Measurements from ENCODE around the gene GRAMD1A.
"Not testable (repeated sequence)": the region's sequence is repeated elsewhere in the genome, so short reads cannot be mapped to it uniquely, and the experiment has no call there.

The GRAMD1A gene

GRCh38 chr19:35050662-35051061 is 50.5 kb downstream of the GRAMD1A start:
- not testable (repeated sequence) for H3K4me1 Mint-ChIP-seq; ATAC-seq; DNase-seq; H3K27me3 Mint-ChIP-seq; H3K27ac Mint-ChIP-seq; H3K9me3 Mint-ChIP-seq; H3K4me3 Mint-ChIP-seq; H3K36me3 Mint-ChIP-seq (ENCODE audit: low read depth)

GRCh38 chr19:35051268-35051667 is 51.1 kb downstream of the GRAMD1A start:
- H3K4me1 Mint-ChIP-seq; H3K9me3 Mint-ChIP-seq; H3K27me3 Mint-ChIP-seq; DNase-seq; H3K36me3 Mint-ChIP-seq (ENCODE audit: low read depth); H3K4me3 Mint-ChIP-seq; H3K27ac Mint-ChIP-seq; ATAC-seq: not testable (repeated sequence)

- H3K27me3 Mint-ChIP-seq = peaks cover 4% of the 10 kb centered on the region
- no peak overlapping the region for H3K4me3 Mint-ChIP-seq
- H3K36me3 Mint-ChIP-seq (ENCODE audit: low read depth) = no peaks in the 10 kb centered on the region
- no peak for ATAC-seq
- no peaks in the 10 kb centered on the region for H3K4me1 Mint-ChIP-seq
- no peaks in the 10 kb centered on the region for H3K9me3 Mint-ChIP-seq
- H3K27ac Mint-ChIP-seq = no peak overlapping the region
- DNase-seq = no peak
Measured at GRCh38 chr19:35051796-35052195, 51.7 kb downstream of the GRAMD1A start.

GRCh38 chr19:35052599-35053190 is 52.6 kb downstream of the GRAMD1A start:
- H3K27ac Mint-ChIP-seq = no peak overlapping the region
- DNase-seq = no peak
- H3K4me1 Mint-ChIP-seq = no peaks in the 10 kb centered on the region
- H3K4me3 Mint-ChIP-seq = no peak overlapping the region
- no peaks in the 10 kb centered on the region for H3K36me3 Mint-ChIP-seq (ENCODE audit: low read depth)
- no peak for ATAC-seq
- H3K27me3 Mint-ChIP-seq = peaks cover 4% of the 10 kb centered on the region
- H3K9me3 Mint-ChIP-seq = no peaks in the 10 kb centered on the region

- DNase-seq = no peak
- ATAC-seq = no peak
- H3K27me3 Mint-ChIP-seq = peaks cover 4% of the 10 kb centered on the region
- no peaks in the 10 kb centered on the region for H3K4me1 Mint-ChIP-seq
- no peaks in the 10 kb centered on the region for H3K36me3 Mint-ChIP-seq (ENCODE audit: low read depth)
- H3K27ac Mint-ChIP-seq = no peak overlapping the region
- no peaks in the 10 kb centered on the region for H3K9me3 Mint-ChIP-seq
- no peak overlapping the region for H3K4me3 Mint-ChIP-seq
Measured at GRCh38 chr19:35053667-35054293, 53.7 kb downstream of the GRAMD1A start.

- Mint-ChIP-seq H3K9me3 (no peaks in the 10 kb centered on the region), H3K27me3 (peaks cover 4% of the 10 kb centered on the region), H3K27ac (no peak overlapping the region), H3K4me1 (no peaks in the 10 kb centered on the region), H3K4me3 (no peak overlapping the region), H3K36me3 (ENCODE audit: low read depth) (no peaks in the 10 kb centered on the region)
- DNase-seq (no peak), ATAC-seq (no peak)
Measured at GRCh38 chr19:35054626-35055025, 54.5 kb downstream of the GRAMD1A start.

- Mint-ChIP-seq H3K36me3 (ENCODE audit: low read depth) (no peaks in the 10 kb centered on the region), H3K27ac (no peak overlapping the region), H3K4me3 (no peak overlapping the region), H3K9me3 (no peaks in the 10 kb centered on the region), H3K27me3 (peaks cover 4% of the 10 kb centered on the region), H3K4me1 (no peaks in the 10 kb centered on the region)
- no peak for ATAC-seq
- DNase-seq = no peak
Measured at GRCh38 chr19:35055715-35056179, 55.6 kb downstream of the GRAMD1A start.

- H3K4me3 Mint-ChIP-seq = no peak overlapping the region
- DNase-seq (no peak), ATAC-seq (no peak)
- H3K27ac Mint-ChIP-seq = no peak overlapping the region
- H3K27me3 Mint-ChIP-seq = peaks cover 4% of the 10 kb centered on the region
- H3K9me3 Mint-ChIP-seq = no peaks in the 10 kb centered on the region
- no peaks in the 10 kb centered on the region for H3K4me1 Mint-ChIP-seq
- H3K36me3 Mint-ChIP-seq (ENCODE audit: low read depth) = no peaks in the 10 kb centered on the region
Measured at GRCh38 chr19:35056513-35057063, 56.5 kb downstream of the GRAMD1A start.

DNA sequence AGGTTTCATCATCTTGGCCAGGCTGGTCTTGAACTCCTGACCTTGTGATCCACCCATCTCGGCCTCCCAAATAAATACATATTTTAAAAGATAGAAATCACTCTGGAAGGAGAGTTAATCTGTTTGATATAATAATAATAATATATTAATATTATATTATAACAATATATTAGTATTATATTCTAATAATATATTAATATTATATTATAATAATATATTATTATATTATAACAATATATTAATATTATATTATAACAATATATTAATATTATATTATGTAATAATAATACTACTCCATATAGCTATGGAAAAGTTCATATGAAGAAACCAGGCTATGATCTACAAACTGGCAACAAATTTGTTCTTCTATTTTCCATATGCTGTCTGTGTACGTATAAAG is 58.2 kb downstream of the GRAMD1A start:
- DNase-seq = no peak
- Mint-ChIP-seq H3K27me3 (peaks cover 8% of the 10 kb centered on the region), H3K27ac (no peak overlapping the region), H3K36me3 (ENCODE audit: low read depth) (no peaks in the 10 kb centered on the region), H3K4me3 (no peak overlapping the region), H3K4me1 (peaks cover under 1% of the 10 kb centered on the region), H3K9me3 (no peaks in the 10 kb centered on the region)
- no peak for ATAC-seq

DNA sequence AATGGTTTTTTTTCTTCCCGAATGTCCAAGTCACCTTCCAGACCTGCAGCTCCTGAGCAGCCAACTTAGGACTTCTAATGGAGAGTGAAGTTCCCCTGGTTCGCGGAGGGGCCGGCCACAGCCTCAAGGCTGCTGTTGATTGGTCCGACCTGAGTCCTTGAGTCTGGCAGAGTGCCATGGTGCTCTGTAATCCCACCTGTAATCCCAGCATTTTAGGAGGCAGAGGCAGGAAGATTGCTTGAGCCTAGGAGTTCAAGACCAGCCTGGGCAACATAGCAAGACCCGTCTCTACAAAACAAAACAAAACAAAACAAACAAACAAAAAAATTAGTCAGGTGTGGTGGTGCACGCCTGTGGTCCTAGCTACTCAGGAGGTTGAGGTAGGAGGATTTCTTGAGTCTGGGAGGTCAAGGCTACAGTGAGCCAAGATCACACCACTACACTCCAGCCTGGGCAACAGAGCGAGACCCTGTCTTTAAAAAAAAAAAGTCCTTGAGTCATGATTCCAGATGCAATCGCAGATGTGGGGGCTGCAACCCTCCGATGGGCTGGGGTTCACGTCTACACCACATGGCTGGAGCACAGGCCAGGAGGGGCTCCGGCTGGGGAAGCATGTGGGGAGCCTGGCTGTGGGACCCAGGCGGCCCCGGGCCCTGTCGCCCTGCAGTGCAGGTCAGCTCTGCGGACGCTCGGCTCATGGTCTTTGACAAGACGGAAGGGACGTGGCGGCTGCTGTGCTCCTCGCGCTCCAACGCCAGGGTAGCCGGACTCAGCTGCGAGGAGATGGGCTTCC is 59.1 kb downstream of the GRAMD1A start:
- Mint-ChIP-seq H3K9me3 (no peaks in the 10 kb centered on the region), H3K4me1 (peaks cover 8% of the 10 kb centered on the region), H3K27me3 (peaks cover 8% of the 10 kb centered on the region), H3K27ac (no peak overlapping the region), H3K36me3 (ENCODE audit: low read depth) (no peaks in the 10 kb centered on the region), H3K4me3 (no peak overlapping the region)
- no peak for DNase-seq
- no peak for ATAC-seq

DNA sequence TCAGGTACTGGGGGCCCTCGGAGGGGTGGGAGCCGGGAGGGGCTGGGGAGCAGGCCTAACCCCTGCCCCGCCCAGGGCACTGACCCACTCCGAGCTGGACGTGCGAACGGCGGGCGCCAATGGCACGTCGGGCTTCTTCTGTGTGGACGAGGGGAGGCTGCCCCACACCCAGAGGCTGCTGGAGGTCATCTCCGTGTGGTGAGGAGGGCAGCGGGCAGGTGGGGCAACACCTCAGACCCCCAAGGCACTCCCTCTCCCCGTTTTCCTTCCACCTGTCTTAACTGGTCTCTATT is 59.6 kb downstream of the GRAMD1A start:
- Mint-ChIP-seq H3K27me3 (peaks cover 8% of the 10 kb centered on the region), H3K4me3 (no peak overlapping the region), H3K4me1 (peaks cover 12% of the 10 kb centered on the region), H3K27ac (no peak overlapping the region), H3K36me3 (ENCODE audit: low read depth) (no peaks in the 10 kb centered on the region), H3K9me3 (no peaks in the 10 kb centered on the region)
- ATAC-seq (no peak), DNase-seq (no peak)

DNA sequence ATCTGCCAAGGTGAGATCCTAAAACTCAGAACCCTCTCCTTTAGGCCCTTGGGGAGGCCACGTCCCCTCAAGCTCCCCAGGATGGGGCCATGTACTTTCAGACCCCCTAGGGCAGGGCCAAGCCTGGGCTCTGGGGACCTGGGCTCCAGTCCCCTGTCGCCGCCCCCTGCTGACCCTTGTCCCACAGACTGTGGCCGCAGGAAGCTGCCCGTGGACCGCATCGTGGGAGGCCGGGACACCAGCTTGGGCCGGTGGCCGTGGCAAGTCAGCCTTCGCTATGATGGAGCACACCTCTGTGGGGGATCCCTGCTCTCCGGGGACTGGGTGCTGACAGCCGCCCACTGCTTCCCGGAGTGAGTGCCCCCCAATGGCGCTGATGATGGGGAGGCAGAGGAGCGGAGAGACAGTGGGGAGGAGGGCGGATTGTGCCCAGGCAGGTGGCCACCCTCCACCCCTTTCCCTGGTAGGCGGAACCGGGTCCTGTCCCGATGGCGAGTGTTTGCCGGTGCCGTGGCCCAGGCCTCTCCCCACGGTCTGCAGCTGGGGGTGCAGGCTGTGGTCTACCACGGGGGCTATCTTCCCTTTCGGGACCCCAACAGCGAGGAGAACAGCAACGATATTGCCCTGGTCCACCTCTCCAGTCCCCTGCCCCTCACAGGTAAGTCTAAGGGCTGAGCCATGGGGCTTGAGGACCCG is 60.2 kb downstream of the GRAMD1A start:
- Mint-ChIP-seq H3K4me3 (no peak overlapping the region), H3K9me3 (no peaks in the 10 kb centered on the region), H3K27ac (no peak overlapping the region), H3K4me1 (peaks cover 12% of the 10 kb centered on the region), H3K27me3 (peaks cover 8% of the 10 kb centered on the region), H3K36me3 (ENCODE audit: low read depth) (no peaks in the 10 kb centered on the region)
- no peak for DNase-seq
- ATAC-seq = no peak

- ATAC-seq (no peak), DNase-seq (no peak)
- H3K4me1 Mint-ChIP-seq = peaks cover 15% of the 10 kb centered on the region
- no peaks in the 10 kb centered on the region for H3K36me3 Mint-ChIP-seq (ENCODE audit: low read depth)
- H3K4me3 Mint-ChIP-seq = no peak overlapping the region
- peaks cover 3% of the 10 kb centered on the region for H3K27me3 Mint-ChIP-seq
- no peak overlapping the region for H3K27ac Mint-ChIP-seq
- no peaks in the 10 kb centered on the region for H3K9me3 Mint-ChIP-seq
Measured at GRCh38 chr19:35061583-35062373, 61.7 kb downstream of the GRAMD1A start.

- Mint-ChIP-seq H3K9me3 (no peaks in the 10 kb centered on the region), H3K4me3 (no peak overlapping the region), H3K4me1 (peaks cover 20% of the 10 kb centered on the region), H3K27me3 (peaks cover 3% of the 10 kb centered on the region), H3K36me3 (ENCODE audit: low read depth) (no peaks in the 10 kb centered on the region), H3K27ac (no peak overlapping the region)
- DNase-seq (no peak), ATAC-seq (no peak)
Measured at GRCh38 chr19:35062942-35063341, 62.8 kb downstream of the GRAMD1A start.

Data from activated naive CD8-positive, alpha-beta T cell treated with anti-CD3 and anti-CD28 coated beads, Interleukin-2, amount 50 U/mL, for 24 hours (primary cell).